HepG2 (cell line): ENCODE measurements around the gene SCP2. TPM values are rescaled to one million over a fixed set of nuclear protein-coding genes. Genes with fewer than 3 reads are reported as not detected.
A peak's percentile ranks its signal among the peaks of the same experiment; 100 is the strongest.

Experiments used
- ARID2 ChIP-seq: sonication (generic); formaldehyde crosslinking; IDR thresholded peaks from 2 replicates; pipeline ENCODE4 v1.8.1; 2022; ENCODE audit warnings: mild to moderate bottlenecking, missing genetic modification reagents, borderline replicate concordance
- ATF7 ChIP-seq, 2 experiments: fragments of 450-650 bp in 1 of 2; sonication (generic) in 1 of 2; formaldehyde crosslinking in 1 of 2; IDR thresholded peaks; 2 replicates each; pipeline versions ENCODE4 v1.4.0 to v1.6.1; 2016 to 2020; ENCODE audit warnings: antibody characterized with exemption in 1 of 2, mild to moderate bottlenecking in 1 of 2, missing genetic modification reagents in 1 of 2
- CEBPG ChIP-seq: IDR thresholded peaks from 2 replicates; pipeline ENCODE4 v1.6.1; 2016
- ELF3 ChIP-seq: IDR thresholded peaks from 2 replicates; pipeline ENCODE4 v1.6.1; 2016; ENCODE audit warnings: missing genetic modification reagents, missing compliant biosample characterization
- GTF3A ChIP-seq: sonication (generic); formaldehyde crosslinking; conservative IDR thresholded peaks from 2 replicates; pipeline ENCODE4 v1.4.0; 2020; ENCODE audit warnings: mild to moderate bottlenecking, missing genetic modification reagents
- LRRFIP1 ChIP-seq: sonication (generic); formaldehyde crosslinking; conservative IDR thresholded peaks from 2 replicates; pipeline ENCODE4 v1.4.0; 2020; ENCODE audit warnings: missing genetic modification reagents
- MED1 ChIP-seq: sonication (generic); formaldehyde crosslinking; IDR thresholded peaks from 2 replicates; pipeline ENCODE4 v1.4.0; 2020; ENCODE audit warnings: missing genetic modification reagents
- PAXIP1 ChIP-seq: sonication (generic); formaldehyde crosslinking; conservative IDR thresholded peaks from 2 replicates; pipeline ENCODE4 v1.4.0; 2020; ENCODE audit warnings: mild to moderate bottlenecking, missing genetic modification reagents, moderate library complexity
- PHB2 ChIP-seq: fragments of 450-650 bp; IDR thresholded peaks from 2 replicates; pipeline ENCODE4 v1.6.1; 2018; ENCODE audit not compliant: partially characterized antibody
- SALL1 ChIP-seq: sonication (generic); formaldehyde crosslinking; IDR thresholded peaks from 2 replicates; pipeline ENCODE4 v1.8.0; 2022; ENCODE audit warnings: mild to moderate bottlenecking, missing genetic modification reagents
- SUZ12 ChIP-seq: fragments of 150-350 bp; IDR thresholded peaks from 2 replicates; pipeline ENCODE4 v1.6.1; 2014; ENCODE audit warnings: low read depth, low read length
- TFAP4 ChIP-seq: sonication (generic); IDR thresholded peaks from 2 replicates; pipeline ENCODE4 v1.6.1; 2016; ENCODE audit warnings: low read depth, borderline replicate concordance
- TFDP1 ChIP-seq: IDR thresholded peaks from 2 replicates; pipeline ENCODE4 v1.6.1; 2016; ENCODE audit warnings: missing compliant biosample characterization, missing genetic modification reagents, borderline replicate concordance
- ZBTB26 ChIP-seq: IDR thresholded peaks from 2 replicates; pipeline ENCODE4 v1.6.1; 2016; ENCODE audit warnings: missing compliant biosample characterization, missing genetic modification reagents, borderline replicate concordance
- ZNF431 ChIP-seq: sonication (generic); formaldehyde crosslinking; IDR thresholded peaks from 2 replicates; pipeline ENCODE4 v1.9.0; 2022; ENCODE audit warnings: missing genetic modification reagents, low read depth, mild to moderate bottlenecking, borderline replicate concordance
- ZNF572 ChIP-seq: sonication (generic); formaldehyde crosslinking; IDR thresholded peaks from 2 replicates; pipeline ENCODE4 v1.5.1; 2020; ENCODE audit warnings: mild to moderate bottlenecking, missing genetic modification reagents
- ZNF761 ChIP-seq: sonication (generic); formaldehyde crosslinking; conservative IDR thresholded peaks from 2 replicates; pipeline ENCODE4 v1.4.0; 2020; ENCODE audit warnings: mild to moderate bottlenecking, missing genetic modification reagents
- ZNF781 ChIP-seq: sonication (generic); formaldehyde crosslinking; IDR thresholded peaks from 2 replicates; pipeline ENCODE4 v1.5.1; 2020; ENCODE audit warnings: borderline replicate concordance, mild to moderate bottlenecking, missing genetic modification reagents; ENCODE audit errors: not compliant biosample characterization
- ZNF816 ChIP-seq: sonication (generic); formaldehyde crosslinking; IDR thresholded peaks from 2 replicates; pipeline ENCODE4 v1.8.0; 2022; ENCODE audit warnings: missing genetic modification reagents, mild to moderate bottlenecking, borderline replicate concordance
- ZSCAN31 ChIP-seq: sonication (generic); formaldehyde crosslinking; IDR thresholded peaks from 2 replicates; pipeline ENCODE4 v1.5.0; 2020; ENCODE audit warnings: low read depth, mild to moderate bottlenecking, missing genetic modification reagents
- polyA plus RNA-seq, 8 experiments: library from polyadenylated mRNA; depleted of rRNA in 3 of 8; stranded (reverse) in 7 of 8; unstranded in 1 of 8; fragments of >200 nt; fragmentation: Illumina TruSeq in 4 of 8; extraction: Trizol in 4 of 8; gene quantifications; 2 replicates each; pipeline versions ENCODE4 v1.2.1 to v1.2.3, GENCODE V29; 2011 to 2016; ENCODE audit warnings: low read depth in 4 of 8, missing spikeins in 1 of 8, mixed read lengths in 1 of 8; ENCODE audit not compliant: insufficient read depth in 1 of 8
- total RNA-seq, 5 experiments: library from RNA; depleted of rRNA; stranded (reverse); fragments of >200 nt; fragmentation: Illumina TruSeq; extraction: Trizol; gene quantifications; 2 replicates each; pipeline ENCODE4 v1.2.3, GENCODE V29; 2016; ENCODE audit warnings: low read depth in 1 of 5

SCP2 gene
- total and polyA plus RNA-seq, 2 of the 13 experiments (the other 11 are each of a cell fraction or from before 2014, with no cell fraction given): 59.0 to 133 TPM

- TF ChIP-seq ZNF816 (CRISPR knock-in tag): peak; percentile 67; the same call in 1 of the 2 replicates
- TF ChIP-seq MED1 (CRISPR knock-in tag): peak; percentile 90
- TF ChIP-seq SALL1 (CRISPR knock-in tag): peak; percentile 91
- TF ChIP-seq PHB2: no peak
- TF ChIP-seq ZSCAN31 (CRISPR knock-in tag): no peak; the same call in 1 of the 2 replicates
- no peak for TF ChIP-seq ZNF761
- TF ChIP-seq TFDP1 (CRISPR knock-in tag): peak; percentile 64; the same call in 1 of the 2 replicates
- TF ChIP-seq TFAP4: no peak; the same call in 1 of the 2 replicates
- TF ChIP-seq GTF3A (CRISPR knock-in tag): no peak
- peak; percentile 92 for TF ChIP-seq PAXIP1 (CRISPR knock-in tag)
- no peak for TF ChIP-seq ZNF781
- no peak for TF ChIP-seq SUZ12
- peak; percentile 21; the same call in 1 of the 2 replicates for TF ChIP-seq ZBTB26 (CRISPR knock-in tag)
- no peak for TF ChIP-seq ARID2 (CRISPR knock-in tag)
- peak; percentile 66 for TF ChIP-seq ELF3 (CRISPR knock-in tag)
- TF ChIP-seq ZNF431 (CRISPR knock-in tag): no peak
- no peak; the same call in 1 of the 2 replicates for TF ChIP-seq CEBPG
- peak; percentile 97 for TF ChIP-seq ATF7 (IDR thresholded peaks at IDR 0.05)
- TF ChIP-seq ATF7 (CRISPR knock-in tag; IDR thresholded peaks at IDR 0.05): peak; percentile 99
- TF ChIP-seq LRRFIP1 (CRISPR knock-in tag): no peak
- TF ChIP-seq ZNF572 (CRISPR knock-in tag): no peak
Measured at GRCh38 chr1:53089478-53090226, 162.6 kb downstream of the SCP2 start (continued).
